GM12801 (cell line): Measurements from ENCODE around the gene CDK18.

ENCODE experiments used
- CTCF ChIP-seq: IDR thresholded peaks from one replicate; pipeline ENCODE4 v1.5.1; 2011; ENCODE audit warnings: control low read depth; ENCODE audit not compliant: insufficient read length; ENCODE audit errors: extremely low read depth

The CDK18 gene

GRCh38 chr1:205504311-205505075 is at the start of gene CDK18:
Gene CDK18 (plus strand): TSS chr1:205504669. CDS start chr1:205523168, 18,499 bp downstream.
- no peak for TF ChIP-seq CTCF

GRCh38 chr1:205454903-205455335 is 49.5 kb upstream of the CDK18 start:
- no peak for TF ChIP-seq CTCF

GRCh38 chr1:205455581-205456382 is 48.7 kb upstream of the CDK18 start, which contains the start of gene BLACAT1:
Gene BLACAT1 (minus strand): TSS chr1:205456045.
- no peak for TF ChIP-seq CTCF

- no peak for TF ChIP-seq CTCF
These were observed 48.0 kb upstream of the CDK18 start for GRCh38 chr1:205456383-205456867.

- no peak for TF ChIP-seq CTCF
These were observed 47.4 kb upstream of the CDK18 start for GRCh38 chr1:205456868-205457745.

- no peak for TF ChIP-seq CTCF
These were observed 45.5 kb upstream of the CDK18 start for GRCh38 chr1:205458777-205459566.
